ENCODE data around the gene ZNF487. TPM values are rescaled to one million over a fixed set of nuclear protein-coding genes. Genes with fewer than 3 reads are reported as not detected.

ZNF487 gene
- total RNA-seq, 1 donor from 2014 or later = 5.6 TPM

DNA sequence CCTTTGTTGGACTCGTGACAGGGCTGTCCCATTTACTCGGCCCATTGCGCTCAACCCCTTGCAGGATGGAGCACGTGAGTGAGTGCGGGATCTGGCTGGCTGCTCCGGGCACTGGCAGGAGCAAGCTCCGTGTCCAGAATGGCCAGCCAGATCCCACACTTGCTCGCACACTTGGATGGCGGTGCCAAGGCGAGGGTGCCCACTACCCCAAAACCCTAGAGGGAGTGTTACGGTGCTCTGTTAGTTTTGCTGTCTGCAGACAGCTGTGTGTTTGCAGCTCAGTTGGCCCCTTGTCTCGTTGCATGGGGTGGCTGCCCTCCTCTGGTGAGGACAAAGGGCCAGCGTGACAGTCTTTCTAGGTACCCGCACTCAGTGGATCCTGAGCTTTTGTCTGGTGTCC, 34.2 kb downstream of the ZNF487 start:
- Histone ChIP-seq H3K9me3 (no peaks in the 10 kb centered on the region), H3K4me1 (no peaks in the 10 kb centered on the region), H3K36me3 (no peaks in the 10 kb centered on the region), H3K4me3 (no peak overlapping the region), H3K27me3 (no peaks in the 10 kb centered on the region), H3K27ac (no peak overlapping the region)
- intact Hi-C loops (cut with DNase I) = no loop called here
- DNase-seq (no peak), ATAC-seq (no peak)
- TF ChIP-seq CTCF (IDR thresholded peaks at IDR 0.05) = no peak

- Histone ChIP-seq H3K4me1 (no peaks in the 10 kb centered on the region), H3K36me3 (no peaks in the 10 kb centered on the region), H3K27ac (no peak overlapping the region), H3K9me3 (no peaks in the 10 kb centered on the region), H3K4me3 (no peak overlapping the region), H3K27me3 (no peaks in the 10 kb centered on the region)
- TF ChIP-seq CTCF (IDR thresholded peaks at IDR 0.05) = no peak
- ATAC-seq = no peak
- intact Hi-C loops (cut with DNase I) = no loop called here
- DNase-seq = no peak
Measured at GRCh38 chr10:43471935-43472720, 35.2 kb downstream of the ZNF487 start.

DNA sequence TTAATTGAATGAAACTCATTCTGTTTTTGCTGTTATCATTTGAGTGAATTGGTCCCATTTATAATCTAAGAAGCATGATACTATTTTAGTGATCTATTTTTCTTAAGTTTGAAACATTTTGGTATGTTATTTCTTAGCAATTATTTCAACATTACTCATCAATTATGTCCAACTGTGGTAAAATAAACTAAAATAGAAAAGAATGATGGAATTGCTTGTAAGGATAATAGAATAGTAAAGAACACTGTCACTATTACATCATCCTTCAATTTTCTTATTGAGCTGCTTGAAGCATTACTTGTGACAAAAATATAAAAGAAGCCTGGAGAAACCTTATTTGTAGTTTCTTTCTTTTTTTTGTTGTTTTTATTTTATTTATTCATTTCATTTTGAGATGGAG, 42.4 kb downstream of the ZNF487 start:
- peaks cover 17% of the 10 kb centered on the region for H3K9me3 ChIP-seq
- DNase-seq = no peak
- no peak for TF ChIP-seq CTCF (IDR thresholded peaks at IDR 0.05)
- H3K27ac ChIP-seq = no peak overlapping the region
- no peak overlapping the region for H3K4me3 ChIP-seq
- intact Hi-C loops (cut with DNase I) = no loop called here
- no peaks in the 10 kb centered on the region for H3K27me3 ChIP-seq
- H3K4me1 ChIP-seq = no peaks in the 10 kb centered on the region
- ATAC-seq = no peak
- H3K36me3 ChIP-seq = no peaks in the 10 kb centered on the region

DNA sequence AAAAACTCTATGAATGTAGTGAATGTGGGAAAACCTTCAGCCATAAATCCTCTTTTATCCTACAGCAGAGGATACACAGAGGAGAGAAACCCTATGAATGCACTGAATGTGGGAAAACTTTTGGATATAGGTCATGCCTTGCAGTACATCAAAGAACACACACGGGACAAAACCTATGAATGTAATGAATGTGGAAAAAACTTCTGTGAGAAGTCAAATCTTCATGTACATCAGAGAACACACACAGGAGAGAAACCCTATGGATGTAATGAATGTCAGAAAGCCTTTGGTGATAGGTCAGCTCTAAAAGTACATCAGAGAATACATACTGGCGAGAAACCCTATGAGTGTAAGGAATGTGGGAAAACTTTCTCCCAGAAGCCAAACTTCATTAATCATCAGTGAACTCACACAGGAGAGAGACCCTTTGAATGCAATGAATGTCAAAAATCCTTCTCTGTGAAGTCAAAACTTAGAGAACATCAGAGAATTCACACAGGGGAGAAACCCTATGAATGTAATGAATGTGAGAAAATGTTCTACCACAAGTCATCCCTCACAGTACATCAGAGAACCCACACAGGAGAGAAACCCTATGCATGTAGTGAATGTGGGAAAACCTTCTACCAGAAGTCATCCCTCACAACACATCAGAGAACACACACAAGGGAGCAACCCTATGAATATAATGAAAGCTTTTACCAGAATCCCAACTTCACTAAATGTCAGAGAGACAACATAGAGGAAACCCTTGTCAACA, 45.6 kb downstream of the ZNF487 start:
- ATAC-seq = no peak
- H3K4me3 ChIP-seq = no peak overlapping the region
- intact Hi-C loops (cut with DNase I) = no loop called here
- no peaks in the 10 kb centered on the region for H3K36me3 ChIP-seq
- no peak for DNase-seq
- TF ChIP-seq CTCF (IDR thresholded peaks at IDR 0.05) = no peak
- no peaks in the 10 kb centered on the region for H3K4me1 ChIP-seq
- peaks cover 31% of the 10 kb centered on the region for H3K9me3 ChIP-seq
- H3K27ac ChIP-seq = no peak overlapping the region
- no peaks in the 10 kb centered on the region for H3K27me3 ChIP-seq

DNA sequence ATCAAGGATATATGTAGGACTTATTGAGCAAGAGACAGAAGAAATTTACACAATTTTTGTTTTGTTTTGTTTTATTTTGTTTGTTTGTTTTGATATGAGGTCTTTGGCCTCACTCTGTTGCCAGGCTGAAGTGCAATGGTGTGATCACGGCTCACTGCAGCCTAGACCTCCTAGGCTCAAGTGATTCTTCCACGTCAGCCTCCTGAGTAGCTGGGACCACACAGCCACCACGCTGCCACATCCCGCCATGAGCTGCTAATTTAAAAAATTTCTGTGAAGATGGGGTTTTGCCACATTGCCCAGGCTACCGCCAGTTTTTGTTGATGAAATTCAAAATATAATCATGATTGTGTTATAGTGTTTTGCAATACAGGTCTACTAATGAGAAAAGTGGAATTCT, 54.9 kb downstream of the ZNF487 start:
- DNase-seq = no peak
- Histone ChIP-seq H3K9me3 (no peaks in the 10 kb centered on the region), H3K27me3 (no peaks in the 10 kb centered on the region), H3K36me3 (no peaks in the 10 kb centered on the region), H3K4me3 (no peak overlapping the region), H3K27ac (no peak overlapping the region), H3K4me1 (no peaks in the 10 kb centered on the region)
- intact Hi-C loops (cut with DNase I) = no loop called here
- ATAC-seq = no peak
- TF ChIP-seq CTCF (IDR thresholded peaks at IDR 0.05) = no peak
